ENCODE measurements around the gene GLOD4.
"Not testable (repeated sequence)": the region's sequence is repeated elsewhere in the genome, so short reads cannot be mapped to it uniquely, and the experiment has no call there.

The GLOD4 gene

DNA sequence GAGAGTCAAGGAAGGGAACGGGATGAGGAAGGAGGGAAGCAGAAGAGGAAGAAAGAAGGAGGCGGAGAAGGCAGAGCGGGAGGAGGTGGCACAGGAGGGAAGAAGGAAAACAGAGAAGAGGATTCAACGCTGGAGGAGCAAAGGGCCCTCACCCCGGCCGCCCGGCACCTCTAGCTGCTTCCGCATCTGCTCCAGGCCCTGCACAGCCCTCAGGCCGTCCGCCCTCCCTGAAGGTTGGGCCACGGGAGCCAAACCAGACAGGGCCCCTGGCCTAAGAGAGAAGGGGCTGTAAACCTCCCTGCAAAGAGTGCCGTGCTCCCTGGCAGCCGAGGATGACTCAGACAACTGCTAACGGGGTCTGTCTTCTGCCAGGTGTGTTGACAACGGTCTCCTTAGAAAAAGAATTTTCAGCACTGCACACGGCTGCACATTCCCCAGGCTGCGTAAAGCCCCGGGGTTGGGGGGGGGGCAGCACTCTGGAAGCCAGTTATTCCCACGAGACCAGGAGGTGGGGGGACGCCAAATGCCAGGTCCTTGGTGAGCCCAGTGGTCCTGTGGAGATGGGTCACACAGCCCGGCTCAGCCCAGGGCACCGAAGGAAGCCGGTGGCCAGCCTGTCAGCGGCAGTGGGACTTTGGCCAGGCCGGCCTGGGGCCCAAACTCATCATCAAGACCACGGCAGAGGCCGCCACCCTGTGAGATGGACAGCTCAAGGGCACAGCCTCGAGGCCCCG lies 29.1 kb upstream of the GLOD4 start:
- no peaks in the 10 kb centered on the region for H3K27me3 ChIP-seq
- no peak for DNase-seq
- TF ChIP-seq, protein P1, sequence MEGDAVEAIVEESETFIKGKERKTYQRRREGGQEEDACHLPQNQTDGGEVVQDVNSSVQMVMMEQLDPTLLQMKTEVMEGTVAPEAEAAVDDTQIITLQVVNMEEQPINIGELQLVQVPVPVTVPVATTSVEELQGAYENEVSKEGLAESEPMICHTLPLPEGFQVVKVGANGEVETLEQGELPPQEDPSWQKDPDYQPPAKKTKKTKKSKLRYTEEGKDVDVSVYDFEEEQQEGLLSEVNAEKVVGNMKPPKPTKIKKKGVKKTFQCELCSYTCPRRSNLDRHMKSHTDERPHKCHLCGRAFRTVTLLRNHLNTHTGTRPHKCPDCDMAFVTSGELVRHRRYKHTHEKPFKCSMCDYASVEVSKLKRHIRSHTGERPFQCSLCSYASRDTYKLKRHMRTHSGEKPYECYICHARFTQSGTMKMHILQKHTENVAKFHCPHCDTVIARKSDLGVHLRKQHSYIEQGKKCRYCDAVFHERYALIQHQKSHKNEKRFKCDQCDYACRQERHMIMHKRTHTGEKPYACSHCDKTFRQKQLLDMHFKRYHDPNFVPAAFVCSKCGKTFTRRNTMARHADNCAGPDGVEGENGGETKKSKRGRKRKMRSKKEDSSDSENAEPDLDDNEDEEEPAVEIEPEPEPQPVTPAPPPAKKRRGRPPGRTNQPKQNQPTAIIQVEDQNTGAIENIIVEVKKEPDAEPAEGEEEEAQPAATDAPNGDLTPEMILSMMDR (IDR thresholded peaks at IDR 0.05; ENCODE audit: low read depth, low read length), result no peak
- no peaks in the 10 kb centered on the region for H3K36me3 ChIP-seq
- H3K4me3 ChIP-seq (ENCODE audit: low read depth, low read length), result no peak overlapping the region
- no peaks in the 10 kb centered on the region for H3K4me1 ChIP-seq
- no peaks in the 10 kb centered on the region for H3K9me3 ChIP-seq

DNA sequence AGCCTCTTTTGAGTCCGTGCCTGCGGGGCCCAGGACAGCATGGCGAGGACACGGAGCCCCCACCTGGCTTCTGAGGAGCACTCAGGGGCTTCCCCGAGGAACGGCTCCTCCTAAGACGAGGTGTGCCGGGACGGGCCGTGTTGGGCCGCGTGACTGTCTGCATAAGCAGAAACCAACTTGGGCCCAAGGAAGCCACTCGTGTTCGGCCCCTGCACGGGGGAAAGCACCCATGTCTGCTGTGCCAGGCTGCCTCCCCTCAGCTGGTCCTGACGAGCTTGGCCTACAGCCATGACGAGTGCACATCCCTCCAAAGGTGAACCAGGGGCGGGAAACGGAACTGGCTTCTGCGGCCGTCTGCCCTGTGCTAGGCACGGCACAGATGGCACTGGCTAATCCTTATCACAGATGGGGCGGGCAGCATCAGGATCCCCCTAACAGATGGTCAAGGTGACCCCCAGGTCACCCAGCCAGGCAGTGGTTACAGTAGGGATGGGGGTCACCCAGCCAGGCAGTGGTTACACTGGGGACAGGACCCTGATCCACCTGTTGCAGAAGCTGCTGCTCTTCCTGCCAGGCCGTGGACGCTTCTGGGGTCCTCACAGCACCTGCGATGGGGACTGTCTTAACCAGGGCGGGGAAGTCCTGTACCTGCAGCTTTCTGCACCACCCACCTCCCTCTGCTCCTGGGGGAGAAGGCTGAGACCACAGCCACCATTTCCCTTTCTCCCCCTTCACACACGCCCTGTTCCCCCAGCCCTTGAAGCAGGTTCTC lies 25.6 kb upstream of the GLOD4 start:
- H3K4me1 ChIP-seq, result no peaks in the 10 kb centered on the region
- TF ChIP-seq, protein P1 (IDR thresholded peaks at IDR 0.05; ENCODE audit: low read depth, low read length), result no peak
- no peak for DNase-seq

DNA sequence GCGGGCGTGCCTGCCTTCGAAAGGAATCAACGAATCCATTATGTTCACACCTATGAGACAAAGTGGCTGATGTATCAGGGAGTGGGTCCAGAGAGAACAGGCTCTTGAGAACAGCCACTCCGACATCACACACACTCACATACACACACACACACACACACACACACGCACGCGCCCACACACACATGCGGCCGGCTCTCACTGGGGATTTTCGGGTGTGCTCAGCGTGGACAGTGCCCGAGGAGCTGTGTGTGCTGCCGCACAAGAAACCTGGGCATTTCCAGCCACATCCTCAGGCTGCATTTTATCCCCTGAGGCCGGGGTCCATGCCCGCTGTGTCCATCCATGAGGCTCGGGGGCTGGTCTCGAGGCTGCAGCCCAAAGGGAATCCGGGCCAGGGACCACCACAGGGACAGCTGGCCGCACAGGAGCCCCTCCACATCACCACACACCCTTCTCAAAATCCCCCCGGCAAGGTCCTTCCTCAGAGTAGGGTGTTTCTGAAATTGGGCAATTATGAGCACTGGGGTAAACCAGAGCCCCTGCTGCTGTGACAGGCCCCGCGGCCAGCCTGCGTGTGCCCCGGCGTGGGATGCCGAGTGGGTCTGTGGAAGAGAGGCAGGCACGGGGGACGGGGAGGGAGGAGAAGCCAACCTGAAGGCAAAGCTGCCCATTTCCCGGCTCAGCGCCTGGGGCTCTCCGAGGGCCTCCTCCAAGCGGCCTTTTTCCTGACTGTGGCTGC lies 24.9 kb upstream of the GLOD4 start:
- H3K4me3 ChIP-seq (ENCODE audit: low read depth, low read length), result no peak overlapping the region
- TF ChIP-seq, protein P1 (IDR thresholded peaks at IDR 0.05; ENCODE audit: low read depth, low read length), result no peak
- H3K4me1 ChIP-seq, result no peaks in the 10 kb centered on the region
- no peaks in the 10 kb centered on the region for H3K9me3 ChIP-seq
- H3K36me3 ChIP-seq, result no peaks in the 10 kb centered on the region
- no peaks in the 10 kb centered on the region for H3K27me3 ChIP-seq
- DNase-seq, result no peak

More for the DNA sequence above, 25.6 kb upstream of the GLOD4 start:
- H3K27me3 ChIP-seq, result no peaks in the 10 kb centered on the region
- no peak overlapping the region for H3K4me3 ChIP-seq (ENCODE audit: low read depth, low read length)
- no peaks in the 10 kb centered on the region for H3K36me3 ChIP-seq
- H3K9me3 ChIP-seq, result no peaks in the 10 kb centered on the region

DNA sequence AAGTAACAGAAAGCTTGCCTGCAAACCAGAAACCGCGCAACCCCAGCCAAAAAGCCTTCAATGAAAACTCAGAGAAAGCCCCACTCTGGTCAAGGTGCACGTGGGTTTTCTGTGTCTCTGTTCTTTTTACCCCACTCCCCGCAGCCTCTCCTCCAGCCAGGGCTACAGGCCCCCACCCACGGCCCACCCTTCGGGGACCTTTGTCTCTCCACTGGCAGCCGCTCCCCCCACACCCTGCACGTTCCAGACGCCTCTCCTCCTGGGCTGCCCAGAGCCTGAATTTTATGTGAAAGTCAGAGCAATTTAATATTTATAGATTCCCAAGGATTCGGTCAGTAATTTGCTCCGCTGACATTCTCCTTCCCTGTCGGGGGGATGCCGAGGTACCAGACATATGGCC lies 24.3 kb upstream of the GLOD4 start:
- no peak overlapping the region for H3K4me3 ChIP-seq (ENCODE audit: low read depth, low read length)
- no peaks in the 10 kb centered on the region for H3K27me3 ChIP-seq
- TF ChIP-seq, protein P1 (IDR thresholded peaks at IDR 0.05; ENCODE audit: low read depth, low read length), result no peak
- no peak for DNase-seq
- H3K4me1 ChIP-seq, result no peaks in the 10 kb centered on the region
- H3K9me3 ChIP-seq, result no peaks in the 10 kb centered on the region
- no peaks in the 10 kb centered on the region for H3K36me3 ChIP-seq

DNA sequence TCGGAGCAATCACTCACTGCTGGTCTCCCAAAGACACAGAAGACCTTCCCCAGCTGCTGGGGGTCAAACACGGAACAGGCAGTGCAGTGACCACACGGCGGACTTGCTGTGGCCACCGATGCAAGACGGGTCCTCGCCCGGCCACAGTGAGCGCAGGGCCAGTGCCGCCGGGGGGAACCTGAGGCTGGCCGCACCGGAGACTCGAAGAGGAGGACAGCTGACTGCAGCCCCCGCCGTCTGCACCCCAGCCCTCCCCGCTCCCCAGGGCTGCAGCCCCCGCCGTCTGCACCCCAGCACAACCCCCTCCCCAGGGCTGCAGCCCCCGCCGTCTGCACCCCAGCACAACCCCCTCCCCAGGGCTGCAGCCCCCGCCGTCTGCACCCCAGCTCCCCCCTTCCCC lies 23.8 kb upstream of the GLOD4 start:
- not testable (repeated sequence) for H3K4me1 ChIP-seq; DNase-seq; H3K4me3 ChIP-seq (ENCODE audit: low read depth, low read length); H3K36me3 ChIP-seq; H3K9me3 ChIP-seq; H3K27me3 ChIP-seq

DNA sequence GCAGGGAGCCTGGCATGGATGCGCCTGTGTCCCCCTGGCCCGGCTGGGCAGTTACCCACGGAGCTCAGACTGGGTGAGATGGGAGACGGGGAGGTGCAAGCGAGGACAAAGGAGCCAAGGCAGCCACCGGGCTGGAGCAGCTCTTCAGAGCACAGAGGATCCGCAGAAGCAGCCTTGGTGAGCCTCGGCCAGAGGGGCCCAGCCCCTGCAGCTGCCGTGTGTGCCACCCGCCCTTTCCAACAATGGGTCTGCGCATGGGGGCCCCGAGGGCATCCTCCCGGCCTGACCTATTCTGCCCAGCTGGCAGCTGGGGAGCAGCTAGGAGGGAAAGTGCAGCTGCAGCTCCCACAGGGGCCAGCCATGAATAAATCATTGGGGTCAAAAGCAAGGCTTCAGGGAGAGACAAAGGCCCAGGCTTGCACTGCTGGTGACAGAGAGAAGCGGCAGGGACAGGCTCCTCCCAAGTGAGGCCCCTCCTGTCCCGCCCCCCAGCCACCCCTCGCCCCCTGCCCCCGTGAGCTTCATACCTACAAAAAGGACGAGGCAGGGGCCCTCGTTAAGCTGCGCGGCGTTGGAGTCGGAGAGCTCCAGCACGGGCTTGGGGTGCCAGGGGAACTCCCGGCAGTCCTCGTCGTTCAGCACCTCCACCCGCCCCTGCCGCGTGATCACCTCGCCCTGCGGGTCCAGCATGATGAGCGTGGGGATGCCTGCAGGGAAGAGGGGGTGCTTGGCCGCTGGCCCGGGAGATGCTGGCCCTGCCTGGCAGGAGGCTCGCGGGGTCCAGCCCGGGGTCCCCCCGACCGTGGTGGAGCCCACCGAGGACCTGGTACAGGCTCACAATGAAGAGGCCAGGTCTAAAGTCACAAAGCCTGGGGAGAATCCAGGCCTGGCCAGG lies 22.7 kb upstream of the GLOD4 start:
- Histone ChIP-seq H3K27me3 (no peaks in the 10 kb centered on the region), H3K36me3 (no peaks in the 10 kb centered on the region), H3K4me3 (ENCODE audit: low read depth, low read length) (no peak overlapping the region), H3K9me3 (no peaks in the 10 kb centered on the region), H3K4me1 (no peaks in the 10 kb centered on the region)
- TF ChIP-seq, protein P1 (IDR thresholded peaks at IDR 0.05; ENCODE audit: low read depth, low read length), result no peak
- DNase-seq, result no peak
